ENCODE data around the gene UBASH3B.
A peak's percentile ranks its signal among the peaks of the same experiment; 100 is the strongest.
"Not testable (repeated sequence)": the region's sequence is repeated elsewhere in the genome, so short reads cannot be mapped to it uniquely, and the experiment has no call there.

The UBASH3B gene

DNA sequence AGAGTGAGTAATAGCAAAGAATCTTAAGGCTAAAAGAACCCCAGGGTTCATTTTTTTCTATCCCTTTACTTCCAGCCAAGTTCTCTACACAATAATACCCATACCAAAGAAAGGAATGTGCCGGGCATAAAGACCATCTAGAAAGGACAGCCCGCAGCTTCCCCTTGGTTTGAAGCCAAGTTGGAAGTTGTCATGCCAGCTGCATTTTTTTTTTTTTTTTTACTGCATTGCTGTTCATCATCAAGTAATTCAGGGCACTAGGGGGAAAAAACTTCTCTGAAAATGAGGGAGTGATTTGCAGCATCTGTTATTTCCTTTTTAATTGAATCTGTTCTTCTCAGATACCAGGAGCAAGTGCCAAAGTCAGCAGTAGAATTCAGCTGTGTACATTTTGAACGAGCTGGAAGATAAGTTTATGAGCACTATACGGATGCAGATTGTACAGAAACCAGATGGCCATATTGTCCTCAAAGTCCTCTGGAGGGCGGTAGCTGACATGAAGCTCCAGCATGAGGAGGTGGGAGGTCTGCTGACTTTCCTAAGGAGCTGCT, 56.4 kb downstream of the UBASH3B start:
- DNase-seq, result no peak

DNA sequence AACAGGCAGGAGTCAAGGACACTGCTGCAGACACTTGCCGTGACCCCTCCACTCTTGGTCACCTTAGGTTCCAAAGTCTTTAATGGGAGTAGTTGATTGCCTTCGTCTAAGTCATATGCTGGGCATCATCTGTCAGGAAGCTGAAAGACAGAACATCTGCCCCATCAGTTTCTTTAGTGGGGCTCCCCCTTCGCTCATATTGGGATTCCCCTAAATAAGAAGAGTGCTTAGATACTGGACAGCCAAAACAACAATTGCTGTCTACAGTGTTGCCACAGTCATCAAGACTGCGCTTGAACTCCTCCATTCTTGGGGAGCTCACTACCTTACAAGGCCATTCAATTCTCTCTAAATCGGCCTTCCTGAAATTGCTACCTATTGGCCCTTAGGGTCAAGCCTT, 58.5 kb downstream of the UBASH3B start:
- no peak for DNase-seq

DNA sequence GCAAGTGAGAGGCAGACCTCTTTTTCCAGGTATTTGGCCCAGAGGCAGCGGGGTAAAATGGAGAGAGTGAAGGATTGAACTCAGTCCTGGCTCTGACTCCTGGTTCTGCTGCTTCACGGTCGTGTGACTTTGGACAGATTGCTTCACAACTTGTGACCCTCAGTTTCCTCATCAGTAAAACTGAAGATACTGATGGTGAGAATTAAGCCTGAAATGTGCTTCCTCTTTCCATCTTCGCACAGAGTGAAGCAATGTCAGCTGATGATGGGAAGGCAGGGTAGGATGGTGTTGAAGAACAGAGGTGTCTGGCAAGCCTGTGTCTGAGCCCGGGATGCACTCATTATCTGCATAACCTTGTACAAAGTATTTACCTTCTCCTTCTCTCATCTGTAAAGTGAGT, 59.0 kb downstream of the UBASH3B start:
- DNase-seq, result no peak

DNA sequence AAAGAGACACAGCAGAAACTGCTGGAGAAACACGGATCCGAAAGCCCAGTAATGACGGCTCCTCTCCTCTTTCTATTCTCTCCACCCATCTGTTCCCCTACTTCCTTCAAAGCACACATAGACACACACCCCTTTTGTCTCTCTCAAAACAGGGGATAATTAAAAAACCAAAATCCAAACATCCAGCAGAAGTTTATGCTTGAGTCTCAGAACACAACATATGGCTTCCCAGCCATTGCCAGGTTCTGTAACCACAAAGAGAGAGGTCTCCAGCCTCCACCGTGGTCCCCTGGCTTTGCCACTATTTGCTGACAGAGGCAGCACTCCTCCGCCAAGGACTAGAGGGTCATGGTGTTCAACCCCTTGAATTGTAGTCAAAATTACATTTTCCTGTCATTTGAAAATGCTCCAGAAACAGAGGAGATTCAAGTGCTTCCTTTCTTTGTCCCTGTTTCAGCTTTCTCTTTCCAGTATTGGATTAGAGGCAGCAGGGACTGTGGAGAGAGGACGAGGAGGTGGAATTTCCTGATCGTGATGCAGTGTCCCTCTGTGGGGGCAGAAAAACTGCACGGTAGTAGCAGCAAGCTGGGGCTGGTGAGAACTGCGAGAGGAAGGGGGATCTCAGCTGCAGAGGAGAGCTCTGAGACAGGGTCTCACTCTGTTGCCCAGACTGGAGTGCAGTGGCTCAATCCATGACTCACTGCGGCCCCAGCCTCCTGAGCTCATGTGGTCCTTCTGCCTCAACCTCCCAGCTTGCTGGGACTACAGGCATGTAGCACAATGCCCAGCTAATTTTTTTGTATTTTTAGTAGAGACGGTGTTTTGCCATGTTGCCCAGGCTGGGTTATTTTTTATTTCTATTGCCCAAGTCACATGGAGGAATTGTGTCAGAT, 60.3 kb downstream of the UBASH3B start:
- no peak for DNase-seq

DNA sequence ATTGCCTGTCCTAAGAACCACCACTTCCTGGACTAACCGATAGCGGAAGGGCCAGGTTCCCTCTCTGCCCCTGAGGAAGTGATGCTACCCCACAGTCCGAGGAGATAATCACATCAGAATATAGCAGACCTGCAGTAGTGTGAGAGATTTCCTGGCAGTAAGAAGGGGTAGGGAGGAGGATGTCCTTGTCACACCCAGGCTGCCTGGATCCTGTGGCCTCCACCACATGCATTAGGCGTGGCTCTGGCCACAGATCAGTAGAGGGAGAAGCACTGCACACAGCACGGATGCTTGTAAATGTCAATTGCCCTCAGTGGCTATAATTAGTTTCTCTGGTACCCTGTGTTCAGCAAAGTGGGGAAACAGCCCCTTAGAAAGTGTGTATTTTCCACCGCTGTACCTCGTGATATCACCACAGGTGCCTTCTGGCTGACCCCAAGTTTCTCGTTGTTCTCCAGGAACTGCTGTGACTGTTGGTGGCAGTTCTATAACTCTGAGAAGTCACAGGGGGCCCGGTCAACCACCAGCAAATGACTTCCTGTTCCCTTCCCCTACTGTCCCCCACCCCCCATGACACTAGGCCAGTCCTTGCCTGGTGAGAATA, 61.8 kb downstream of the UBASH3B start:
- peak in 1 of 4 experiments; percentile 21 for DNase-seq

DNA sequence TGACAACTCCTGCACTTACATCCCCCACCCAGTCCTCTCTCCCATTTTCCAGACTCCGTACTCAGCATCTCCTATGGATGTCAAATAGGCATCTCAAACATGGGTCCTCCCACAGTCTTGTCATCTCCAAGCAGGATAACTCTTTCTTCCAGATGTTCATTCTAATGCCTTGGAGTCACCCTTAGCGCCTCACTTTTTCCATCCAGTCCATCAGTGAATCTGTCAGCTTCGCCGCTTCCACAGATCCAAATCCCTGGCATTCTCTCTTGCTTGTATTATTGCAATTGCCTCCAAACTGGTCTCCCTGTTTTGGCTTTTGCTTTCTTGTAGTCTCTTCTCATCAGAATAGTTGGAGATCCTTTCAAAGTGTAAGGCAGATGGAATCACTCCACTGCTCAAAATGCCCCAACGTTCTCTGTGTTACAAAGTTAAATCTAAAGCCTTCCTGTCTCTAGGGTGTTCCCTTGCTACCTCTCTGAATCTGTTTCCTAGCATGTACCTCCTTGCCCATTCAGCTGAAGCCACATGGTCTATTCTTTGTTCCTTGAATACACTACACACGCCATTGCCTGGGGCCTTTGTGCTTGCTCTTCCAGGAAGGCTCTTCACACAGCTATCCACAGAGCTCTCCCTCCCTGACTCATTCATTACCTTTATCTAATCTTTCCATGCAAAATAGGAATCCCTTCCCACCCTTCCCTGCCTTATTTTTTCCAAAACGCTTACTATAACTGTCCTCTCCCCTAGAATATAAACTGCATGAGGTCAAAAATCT, 64.8 kb downstream of the UBASH3B start:
- DNase-seq, result no peak

DNA sequence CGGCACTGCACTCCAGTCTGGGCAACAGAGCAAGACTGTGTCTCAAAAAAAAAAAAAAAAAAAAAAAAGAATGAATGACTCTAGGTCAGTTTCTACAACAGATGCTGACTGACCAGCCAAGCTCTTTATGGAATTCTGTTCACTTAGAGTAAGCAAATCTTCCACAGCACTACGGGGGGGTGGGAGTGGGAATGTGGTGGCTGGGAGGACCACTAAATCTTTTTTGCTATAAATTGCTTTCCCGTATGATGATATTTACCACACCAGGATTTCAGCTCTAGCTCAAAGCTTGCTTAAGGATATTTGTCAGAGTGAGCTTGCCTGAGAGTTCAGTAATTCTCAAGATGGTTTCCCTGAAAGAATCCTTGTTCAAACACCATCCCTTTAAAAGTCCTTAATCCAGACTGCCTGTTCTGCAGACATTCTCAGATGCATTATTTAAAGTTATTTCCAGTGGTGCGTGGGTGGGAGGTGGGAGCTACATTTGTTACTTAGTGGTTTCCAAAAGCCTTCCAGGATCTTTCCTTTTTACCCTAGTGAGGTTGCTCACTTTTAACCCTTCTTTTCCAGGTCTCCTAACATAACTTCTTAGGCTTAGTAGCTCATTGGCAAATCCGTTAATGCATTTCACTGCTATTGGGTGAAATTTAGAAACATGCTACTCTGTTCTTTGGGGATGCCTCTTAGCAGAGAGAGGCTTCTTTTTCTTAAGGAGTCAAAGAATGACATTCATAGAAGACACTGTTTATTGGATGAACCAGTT, 65.9 kb downstream of the UBASH3B start:
- no peak for DNase-seq

DNA sequence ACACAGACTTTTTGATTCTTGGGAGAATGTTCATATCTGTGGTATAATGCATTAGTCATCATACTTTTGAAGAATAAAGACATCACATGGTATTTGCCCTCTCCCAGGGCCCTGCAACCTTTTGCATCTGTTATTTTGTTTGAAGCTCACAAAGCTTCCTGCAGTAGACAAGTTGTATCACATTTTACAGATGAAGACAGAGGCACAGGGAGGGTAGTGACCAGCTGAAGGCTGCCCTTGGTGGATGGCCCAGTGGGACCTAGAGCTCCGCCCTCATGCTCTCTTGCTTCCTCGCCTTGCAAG, 66.4 kb downstream of the UBASH3B start:
- DNase-seq, result peak in 1 of 4 experiments; percentile 5

DNA sequence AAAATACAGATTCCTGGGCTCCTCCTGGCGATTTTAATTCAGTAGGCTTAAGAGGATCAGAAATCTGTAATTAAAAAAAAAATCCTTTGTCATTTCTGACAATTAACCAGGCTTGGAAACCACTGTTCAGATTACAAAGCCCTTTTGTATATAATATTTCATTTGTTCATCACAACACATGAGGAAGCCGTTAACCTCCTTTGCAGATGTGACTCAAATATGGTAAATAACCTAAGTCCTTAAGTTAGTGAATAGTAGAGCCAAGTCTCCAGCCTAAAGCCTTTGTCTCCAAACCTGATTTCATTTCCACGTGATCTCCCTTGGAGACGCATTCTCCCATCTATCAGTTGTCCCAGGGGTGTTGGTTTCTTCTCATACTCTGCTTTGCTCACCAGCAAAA, 67.6 kb downstream of the UBASH3B start:
- DNase-seq, result no peak

DNA sequence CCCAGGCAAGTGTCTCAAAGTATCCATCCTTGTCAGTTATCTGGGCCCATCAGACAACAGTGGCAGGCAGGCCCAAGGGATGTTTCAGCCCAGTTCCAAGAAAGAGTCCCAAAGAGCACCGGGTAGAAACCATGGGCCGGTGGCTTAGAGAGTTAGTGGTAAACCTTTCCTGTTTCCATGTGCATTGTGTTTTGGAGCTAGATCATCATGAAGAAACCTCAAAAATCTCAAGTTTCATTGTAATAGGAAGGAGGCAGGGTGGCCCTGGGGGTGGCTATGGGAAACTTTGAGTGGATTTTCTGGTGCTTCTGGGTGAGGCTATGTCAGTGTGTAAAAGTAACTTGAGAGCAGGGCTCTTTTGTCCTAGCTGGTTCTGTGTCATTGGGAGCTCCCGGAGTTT, 68.1 kb downstream of the UBASH3B start:
- no peak for DNase-seq

DNA sequence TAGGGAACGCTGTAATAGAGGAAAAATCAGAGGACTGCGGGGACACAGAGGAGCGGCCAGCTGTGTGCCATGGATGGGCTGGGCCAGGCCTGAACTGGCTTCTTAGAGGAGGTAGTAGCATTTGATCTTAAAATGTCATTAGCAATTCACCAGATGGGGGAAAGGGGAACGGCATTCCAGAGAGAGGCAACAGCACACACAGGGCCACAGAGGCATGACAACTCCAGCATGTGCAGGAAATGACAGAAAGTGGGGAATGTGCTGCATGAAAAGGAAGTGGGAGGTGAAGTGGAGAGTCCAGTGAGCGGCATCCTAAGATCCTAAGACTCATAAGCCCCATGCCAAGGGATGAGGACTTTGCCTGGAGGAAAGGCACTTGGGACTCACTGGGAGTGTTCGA, 69.0 kb downstream of the UBASH3B start:
- no peak for DNase-seq

DNA sequence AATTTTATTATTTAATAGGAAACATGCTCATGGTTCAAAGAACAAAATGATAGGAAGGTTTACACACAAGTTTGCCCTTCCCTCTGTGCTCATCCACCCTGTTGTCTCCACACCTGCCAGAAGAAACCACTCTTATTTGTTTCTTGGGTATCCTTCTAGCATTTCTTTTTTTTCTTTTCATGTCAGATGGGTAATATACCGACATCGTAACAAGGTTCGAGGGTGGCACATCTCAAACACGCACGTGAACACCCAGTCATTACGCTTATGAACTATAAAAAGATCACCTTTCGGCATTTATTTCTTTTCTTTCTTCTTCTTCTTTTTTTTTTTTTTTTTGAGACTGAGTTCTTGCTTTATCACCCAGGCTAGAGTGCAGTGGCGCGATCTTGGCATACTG, 70.5 kb downstream of the UBASH3B start:
- DNase-seq, result no peak

DNA sequence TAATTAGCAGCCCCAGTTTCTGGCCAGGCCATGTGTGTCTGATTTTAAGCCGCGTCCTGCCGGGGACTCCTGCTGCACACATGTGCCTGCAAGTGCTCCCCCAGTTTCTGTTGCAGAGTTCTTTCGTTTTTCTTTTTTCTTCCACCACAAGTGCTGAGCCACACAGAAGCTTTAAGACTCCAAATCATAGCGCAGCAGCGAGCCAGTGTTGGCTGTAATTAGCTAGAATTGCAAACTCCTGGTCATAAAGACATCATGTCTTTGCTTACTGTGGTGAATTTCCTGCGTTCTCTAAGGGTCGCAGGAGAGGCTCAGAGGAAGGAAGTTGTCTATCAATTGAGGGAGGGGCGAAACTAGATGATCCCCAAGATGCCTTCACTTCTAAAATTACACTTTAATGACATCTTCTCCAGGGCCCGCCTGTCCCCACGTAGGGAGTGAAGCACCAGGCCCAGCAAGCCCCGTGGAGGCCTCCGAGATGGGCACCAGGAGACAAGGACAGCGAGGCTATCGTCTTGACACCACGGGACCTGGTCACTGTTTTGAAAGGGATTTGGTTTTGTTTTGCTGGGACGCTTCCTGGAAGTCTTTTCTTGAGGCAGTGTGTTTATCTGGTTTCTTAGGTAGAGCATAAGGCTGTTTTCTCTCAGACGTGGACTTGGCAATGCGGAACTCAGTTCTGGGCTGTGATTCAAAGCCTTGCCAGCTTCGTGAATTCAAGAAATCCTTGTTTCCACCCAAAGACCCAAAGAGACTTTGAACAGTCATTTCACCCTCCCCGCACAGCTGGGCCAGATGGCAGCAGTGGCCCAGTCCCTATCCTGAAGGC, 71.8 kb downstream of the UBASH3B start:
- DNase-seq, result no peak

DNA sequence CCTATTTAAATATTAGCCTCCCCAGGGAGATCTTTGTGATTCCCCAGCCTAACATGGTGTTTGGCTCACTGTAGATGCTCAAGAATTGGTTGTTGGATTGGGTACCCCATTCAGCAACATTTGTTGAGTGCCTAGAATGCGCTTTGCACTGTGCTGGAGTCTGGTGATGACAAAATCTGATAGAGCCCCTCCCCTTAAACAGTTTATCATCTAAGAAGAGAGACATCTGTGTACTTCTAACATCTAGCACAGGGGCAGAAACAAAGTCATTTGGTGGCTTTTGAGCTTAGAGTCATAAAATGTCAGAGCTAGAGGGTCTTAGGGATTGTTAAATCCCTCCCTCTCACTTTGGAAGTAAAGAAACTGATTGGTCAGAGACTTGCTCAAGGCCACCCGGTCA, 73.0 kb downstream of the UBASH3B start:
- DNase-seq, result no peak

DNA sequence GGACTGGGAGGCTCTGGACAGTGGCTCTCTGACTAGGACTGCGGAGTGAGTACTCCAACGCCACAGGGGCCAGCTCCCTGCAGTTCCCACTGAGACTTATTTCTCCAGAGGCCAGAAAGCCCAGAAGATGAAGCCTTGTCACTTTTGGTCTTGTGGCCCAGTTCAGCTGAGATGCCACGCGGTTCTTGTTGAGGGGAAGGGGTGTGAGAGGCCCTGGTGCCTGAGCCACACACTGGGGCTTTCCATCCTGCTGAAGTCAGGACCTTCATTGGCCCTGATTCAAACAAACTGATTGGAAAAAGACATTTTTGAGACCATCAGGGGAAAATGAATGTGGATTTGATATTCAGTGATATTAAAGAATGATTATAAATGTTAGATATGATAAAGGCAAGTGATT, 73.6 kb downstream of the UBASH3B start:
- DNase-seq, result no peak

DNA sequence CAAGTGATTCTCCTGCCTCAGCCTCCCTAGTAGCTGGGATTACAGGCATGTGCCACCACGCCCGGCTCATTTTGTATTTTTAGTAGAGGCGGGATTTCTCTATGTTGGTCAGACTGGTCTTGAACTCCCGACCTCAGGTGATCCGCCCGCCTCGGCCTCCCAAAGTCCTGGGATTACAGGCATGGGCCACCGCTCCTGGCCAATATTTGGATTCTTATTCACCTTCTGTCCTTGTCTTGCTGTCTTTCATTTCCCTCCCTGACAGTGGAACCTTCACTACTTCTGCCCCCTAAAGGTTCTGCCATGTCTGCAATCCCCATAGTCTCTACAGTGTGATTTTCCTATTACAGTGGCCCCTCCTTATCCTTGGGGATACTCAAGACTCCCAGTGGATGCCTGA, 75.2 kb downstream of the UBASH3B start:
- not testable (repeated sequence) for DNase-seq

DNA sequence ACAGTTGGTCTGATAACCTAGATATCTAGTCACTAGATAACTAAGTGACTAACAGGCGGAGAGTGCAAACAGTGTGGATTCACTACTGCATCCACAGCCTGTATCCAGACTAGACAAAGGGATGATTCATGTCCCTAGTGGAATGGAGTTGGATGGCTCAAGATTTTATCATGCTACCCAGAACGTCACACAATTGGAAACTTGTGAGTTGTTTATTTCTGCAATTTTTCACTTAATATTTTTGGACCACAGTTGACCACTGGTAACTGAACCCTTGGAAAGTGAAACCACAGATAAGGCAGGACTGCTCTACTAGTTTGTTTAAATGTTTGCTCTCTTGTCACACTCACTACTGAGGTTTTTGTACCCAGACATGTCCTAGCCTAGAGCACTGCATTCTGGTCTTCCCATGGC, 76.0 kb downstream of the UBASH3B start:
- DNase-seq, result no peak

DNA sequence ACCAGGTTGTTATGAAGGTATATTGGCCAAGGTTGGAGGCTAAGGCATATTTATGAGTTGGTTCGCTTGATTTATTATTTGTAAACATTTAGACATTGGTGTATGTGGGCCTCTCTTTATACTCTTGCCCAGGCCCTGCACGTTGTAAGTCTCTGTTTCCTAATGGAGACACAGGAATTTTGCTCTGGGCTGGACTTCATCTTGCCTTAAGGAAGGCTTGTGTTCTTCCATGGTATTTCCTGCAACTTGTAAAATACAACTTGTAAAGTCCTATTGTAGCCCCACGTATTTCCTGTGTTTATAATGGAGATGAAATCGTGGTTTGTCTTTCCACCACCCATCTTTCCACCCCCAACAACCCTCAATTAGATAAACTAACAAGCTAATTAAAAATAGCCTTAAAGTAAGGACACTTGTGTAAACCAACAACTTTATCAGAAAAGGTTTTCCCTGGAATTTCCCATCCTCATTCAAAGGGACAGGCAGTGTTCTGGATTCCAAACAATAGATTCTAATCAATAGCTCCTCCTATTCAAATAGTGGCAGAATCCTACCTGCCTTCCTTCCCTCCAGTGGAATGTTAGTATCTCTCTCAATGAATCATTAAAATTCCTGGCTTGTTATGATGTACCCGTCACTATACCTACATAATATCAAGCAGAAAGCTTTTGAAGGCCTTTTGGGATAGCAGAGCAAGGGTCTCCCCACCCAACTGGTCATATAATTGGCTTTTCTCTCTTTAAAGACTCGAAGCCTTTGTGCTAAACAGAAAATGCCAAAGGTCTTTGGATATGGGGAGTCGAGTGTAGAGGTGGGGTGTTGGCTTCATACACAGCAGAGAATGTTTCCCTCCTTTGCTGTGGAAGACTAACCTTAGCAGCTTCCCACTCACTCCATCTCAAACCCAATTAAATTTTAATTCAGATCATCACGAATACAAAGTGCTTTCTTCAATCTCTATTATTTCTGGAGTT, 77.1 kb downstream of the UBASH3B start:
- DNase-seq, result no peak

DNA sequence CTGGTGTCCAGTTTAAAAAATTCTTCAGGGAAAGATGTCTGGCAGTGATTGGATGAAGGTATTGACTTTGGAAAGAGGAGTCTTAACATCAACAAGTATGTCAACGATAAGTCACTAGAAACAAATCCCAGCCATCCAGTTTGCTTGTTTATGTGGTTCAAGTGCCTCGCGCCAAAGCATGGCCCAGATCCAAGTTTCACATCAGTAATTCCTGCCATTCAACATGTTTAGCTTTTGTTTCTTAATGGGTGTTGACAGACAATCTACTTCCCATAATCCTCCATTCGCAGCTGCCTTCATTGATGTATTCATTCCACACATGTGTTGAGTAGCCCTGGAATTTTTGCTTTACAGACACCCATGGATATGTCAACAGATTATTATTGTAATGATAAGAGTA, 77.8 kb downstream of the UBASH3B start:
- DNase-seq, result no peak

DNA sequence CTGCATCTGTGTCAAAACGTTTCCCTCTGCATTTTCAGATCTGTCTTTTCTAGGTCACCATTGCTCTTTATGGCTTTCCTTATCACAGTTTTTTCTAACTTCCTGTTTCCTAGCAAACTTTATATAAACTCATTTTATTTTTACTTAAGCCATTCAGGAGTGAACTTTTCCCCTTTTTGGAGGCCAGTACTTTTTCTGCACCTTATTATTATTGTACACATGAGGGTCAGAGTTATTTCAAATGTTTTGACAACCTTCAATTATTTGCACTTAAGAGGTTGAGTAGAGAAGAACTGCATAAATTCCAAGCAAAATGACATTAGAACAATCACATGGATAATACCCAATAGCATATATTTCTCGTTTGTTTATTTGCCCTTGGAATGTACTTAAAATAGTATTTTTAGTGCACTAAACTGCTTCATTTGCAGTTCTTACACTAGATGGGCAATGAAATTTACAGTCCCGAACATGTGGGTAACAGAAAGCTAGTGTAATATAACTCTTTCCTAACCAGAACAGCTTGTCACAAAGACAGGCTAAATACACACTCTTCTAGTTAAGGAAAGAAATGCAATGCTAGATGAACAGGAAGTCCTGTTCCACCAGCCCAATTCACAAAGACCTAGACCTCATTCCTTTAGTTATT, 79.5 kb downstream of the UBASH3B start:
- DNase-seq, result no peak

Measured in activated CD4-positive, CD25-positive, alpha-beta regulatory T cell (primary cell).